Raji (cell line): ENCODE data around the gene PUM1.

Experiments used
- POLR2A ChIP-seq: IDR thresholded peaks from 2 replicates; pipeline ENCODE4 v1.6.1; 2011; ENCODE audit warnings: low read depth, low read length, control low read depth; ENCODE audit not compliant: insufficient read depth

The PUM1 gene

DNA sequence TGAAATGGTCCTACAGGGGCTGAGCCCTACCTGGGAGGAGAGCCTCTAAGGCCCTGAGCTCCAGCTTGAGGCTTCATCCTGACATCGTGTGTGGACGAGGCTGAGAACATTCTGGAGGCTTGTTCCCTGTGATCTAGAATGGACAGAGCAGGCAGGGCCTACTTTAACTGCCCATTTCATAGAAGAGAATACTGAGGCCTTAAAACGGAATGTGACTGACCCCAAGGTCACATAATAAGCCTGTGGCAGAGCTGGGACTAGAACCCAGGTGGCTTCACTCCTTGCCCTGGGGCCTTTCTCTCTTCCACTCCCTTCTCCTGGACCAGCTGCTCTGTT is 151.0 kb downstream of the PUM1 start:
- TF ChIP-seq POLR2A = no peak

- TF ChIP-seq POLR2A = no peak
These were observed 152.4 kb downstream of the PUM1 start for GRCh38 chr1:30912913-30913652.

GRCh38 chr1:30912224-30912623 is 153.3 kb downstream of the PUM1 start:
- no peak for TF ChIP-seq POLR2A

DNA sequence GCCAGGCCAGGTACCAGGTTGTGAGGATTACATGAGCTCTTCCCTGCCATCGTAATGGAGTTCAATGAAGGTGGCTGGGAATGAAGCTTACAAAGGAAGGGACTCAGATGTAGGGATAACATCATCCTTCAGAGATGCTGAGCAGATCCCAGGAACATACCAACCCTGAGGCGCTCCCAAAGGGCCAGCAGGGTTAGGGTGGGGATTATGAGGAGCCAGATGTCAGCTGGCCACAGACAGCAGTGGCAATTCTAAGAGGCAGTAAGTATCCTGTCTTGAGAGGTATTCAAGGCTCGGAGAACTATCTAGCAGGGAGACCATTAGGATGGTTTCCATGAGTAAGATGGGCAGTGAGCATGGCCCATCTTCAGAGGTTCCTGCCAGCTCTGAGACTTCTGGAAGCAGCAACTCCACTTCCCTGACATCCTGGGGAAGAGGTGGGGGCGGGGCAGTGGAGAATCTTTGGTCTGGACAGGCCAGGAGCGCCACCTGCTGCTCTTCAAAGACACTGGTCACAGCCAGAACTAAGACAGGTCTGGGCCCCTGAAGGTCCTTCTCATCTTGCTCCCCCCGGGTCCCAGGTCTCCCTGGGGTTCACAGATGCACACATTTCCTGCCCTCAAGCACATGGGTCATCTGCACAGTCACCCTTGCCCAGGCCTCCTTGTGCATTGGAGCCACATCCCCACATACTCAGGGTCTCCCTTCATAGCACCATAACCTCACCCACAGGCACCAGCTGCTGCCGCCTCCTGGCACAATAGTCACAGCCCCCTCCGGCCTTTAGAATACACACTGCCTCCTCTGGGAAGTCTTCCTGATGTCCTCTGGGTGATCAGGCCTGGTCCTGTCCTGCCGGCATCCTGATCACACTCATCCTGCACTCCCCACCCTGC is 154.2 kb downstream of the PUM1 start:
- no peak for TF ChIP-seq POLR2A

DNA sequence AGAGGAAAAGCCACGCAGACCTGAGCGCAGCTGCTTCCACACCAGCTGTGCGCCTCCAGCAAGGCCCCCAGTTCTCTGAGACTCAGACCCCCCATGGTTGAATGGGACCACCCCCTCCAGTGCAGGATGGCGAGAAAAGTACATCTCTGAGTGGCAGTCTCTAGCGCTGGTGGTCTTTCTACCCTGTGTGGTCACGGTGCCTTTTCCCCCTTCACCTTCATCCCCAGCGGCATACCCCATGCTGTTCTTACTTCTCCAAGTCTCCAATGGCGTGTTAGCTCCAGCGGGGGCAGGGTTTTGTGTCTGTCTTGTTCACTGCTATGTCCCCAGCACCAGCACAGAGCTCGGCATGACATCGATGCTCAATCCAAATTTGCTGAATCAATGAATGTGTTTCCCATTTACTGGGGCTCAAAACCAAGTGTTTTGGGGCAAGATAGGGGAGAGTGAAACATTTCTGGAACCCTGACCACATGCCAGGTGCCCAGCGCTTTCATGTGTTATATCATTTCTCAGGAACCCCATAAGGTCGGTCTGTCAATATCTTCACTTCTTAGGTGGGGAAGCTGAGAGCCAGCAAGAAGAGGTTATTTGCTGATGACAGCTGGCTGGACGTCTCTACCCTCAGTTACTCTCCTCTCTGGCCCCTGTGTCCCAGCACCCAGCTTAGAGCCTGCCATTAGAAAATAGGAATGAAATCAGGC is 156.0 kb downstream of the PUM1 start:
- no peak for TF ChIP-seq POLR2A

- no peak for TF ChIP-seq POLR2A
These were observed 156.7 kb downstream of the PUM1 start, which contains the start of gene SDC3 for GRCh38 chr1:30908696-30909364. SDC3 (minus strand) TSS chr1:30908758; CDS start chr1:30908586, 172 bp downstream.

- TF ChIP-seq POLR2A = no peak
These were observed 157.2 kb downstream of the PUM1 start for GRCh38 chr1:30908316-30908695.

DNA sequence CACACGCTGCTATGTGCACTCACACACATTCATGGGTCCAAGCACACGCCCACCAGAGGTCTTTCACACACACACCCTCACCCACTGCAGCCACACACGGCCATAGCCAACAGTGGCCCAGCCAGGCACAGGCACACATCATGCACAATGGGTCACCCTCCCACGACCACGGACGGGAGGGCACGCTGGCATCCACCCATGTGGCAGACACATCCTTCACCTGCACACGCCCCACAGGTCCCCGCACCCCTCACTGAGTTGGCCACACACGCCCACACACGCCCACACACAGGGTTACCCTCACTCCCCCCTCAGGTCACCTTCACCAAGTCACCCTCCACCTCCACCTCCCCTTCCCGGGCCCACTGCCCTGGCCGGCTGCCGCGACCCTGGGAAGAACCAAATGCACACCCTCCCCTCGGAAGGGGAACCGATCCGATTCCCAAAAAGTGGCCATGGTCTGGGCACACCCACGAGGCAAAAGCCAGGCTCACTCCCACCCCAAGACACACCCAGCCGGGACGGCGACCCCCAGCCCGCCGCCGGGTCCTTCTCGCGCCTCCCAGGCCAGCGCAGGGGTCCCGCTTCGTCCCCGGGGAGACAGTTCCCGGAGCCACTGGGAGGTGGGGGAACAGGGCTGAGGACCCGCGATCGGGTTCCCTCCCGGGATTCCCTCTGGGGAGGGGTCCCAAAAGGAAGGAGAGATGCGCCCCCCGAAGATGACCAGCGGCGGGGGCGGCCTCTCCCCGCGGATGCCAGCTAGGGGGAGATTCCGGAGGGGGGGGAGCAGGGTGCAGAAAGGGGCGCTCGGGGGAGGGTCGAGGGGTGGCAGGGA is 157.8 kb downstream of the PUM1 start:
- no peak for TF ChIP-seq POLR2A

- no peak for TF ChIP-seq POLR2A
These were observed 158.7 kb downstream of the PUM1 start for GRCh38 chr1:30906631-30907441.

- no peak for TF ChIP-seq POLR2A
These were observed 159.4 kb downstream of the PUM1 start for GRCh38 chr1:30905916-30906620.

DNA sequence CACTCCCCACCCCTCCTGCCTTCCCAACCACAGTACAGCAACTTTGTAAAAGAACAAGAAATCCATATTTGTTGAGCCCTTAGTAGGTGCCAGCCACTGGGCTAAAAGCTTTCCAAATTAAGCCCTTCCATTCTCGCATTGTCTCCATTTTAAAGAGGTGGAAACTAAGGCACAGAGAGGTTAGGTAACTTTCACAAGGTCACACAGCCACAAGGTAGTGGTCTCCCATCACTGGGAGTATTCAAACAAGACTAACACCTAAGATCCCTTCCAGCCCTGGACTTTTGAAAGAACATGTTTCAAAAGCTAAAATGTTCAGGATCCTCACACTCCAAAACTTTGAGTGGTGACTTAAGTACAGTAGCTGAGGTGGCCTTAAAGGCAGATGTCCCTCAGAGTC is 160.1 kb downstream of the PUM1 start:
- TF ChIP-seq POLR2A = no peak

GRCh38 chr1:30904962-30905335 is 160.6 kb downstream of the PUM1 start:
- TF ChIP-seq POLR2A = no peak

DNA sequence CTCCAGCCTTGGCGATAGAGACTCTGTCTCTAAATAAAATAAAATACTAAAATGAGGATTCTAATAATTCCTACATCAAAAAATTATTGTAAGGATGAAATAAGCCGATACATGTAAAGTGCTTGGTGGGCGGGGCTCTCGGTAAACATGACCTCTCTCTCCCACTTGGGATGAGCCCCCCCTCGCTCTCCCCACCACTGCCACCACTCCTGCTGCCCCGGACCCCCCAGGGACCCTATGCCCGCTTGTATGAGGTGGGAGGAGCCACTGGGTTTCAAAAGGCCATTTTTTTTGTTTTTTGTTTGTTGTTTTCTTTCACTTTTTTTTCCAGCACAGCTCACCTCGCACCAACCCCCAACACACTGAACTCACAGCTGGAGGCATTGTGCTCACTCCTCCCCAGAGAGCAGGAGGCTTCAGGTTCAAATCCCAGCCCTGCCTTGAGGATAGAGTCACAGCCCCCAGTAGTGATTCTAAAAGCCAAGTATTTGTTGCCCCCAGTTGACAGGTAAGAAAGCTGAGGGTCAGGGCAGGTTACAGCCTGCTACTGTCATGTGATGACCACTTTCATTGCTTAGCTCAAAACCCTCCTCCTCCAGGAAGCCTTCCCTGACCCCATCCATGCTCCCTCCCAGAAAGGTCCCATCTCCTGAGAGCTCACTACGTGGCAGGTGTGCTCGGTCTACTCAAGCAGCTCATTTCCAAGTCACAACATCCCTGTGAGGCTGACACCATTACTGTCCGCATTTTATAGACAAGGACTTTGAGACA is 161.1 kb downstream of the PUM1 start:
- TF ChIP-seq POLR2A = no peak
